ENCODE results near the gene FST.

FST gene

GRCh38 chr5:53481887-53482716, 1.7 kb downstream of the FST start:
- H3K79me2 ChIP-seq (ENCODE audit: control insufficient read depth, insufficient read depth, low read length, poor library complexity) = peaks cover 22% of the 10 kb centered on the region
- H3K4me1 ChIP-seq (ENCODE audit: control insufficient read depth in 1 of 2, insufficient read depth in 2 of 2, low read length in 2 of 2) = peaks cover 9% of the 10 kb centered on the region in 2 experiments
- H3K36me3 ChIP-seq (ENCODE audit: control insufficient read depth in 1 of 2, insufficient read depth in 2 of 2, low read length in 2 of 2) = peaks cover 12 to 20% of the 10 kb centered on the region in 2 experiments
- no peaks in the 10 kb centered on the region for H3K9me3 ChIP-seq (ENCODE audit: insufficient read depth, low read depth, low read length)
- no peaks in the 10 kb centered on the region for H3K27me3 ChIP-seq (ENCODE audit: insufficient read depth, low read length)
- H3K14ac ChIP-seq (ENCODE audit: low read length) = peak overlapping the region; percentile 52
- no CpG with 5 or more reads among the region's 36 CpGs for WGBS (ENCODE audit: extremely low coverage, insufficient coverage, insufficient read length)
- H2AK5ac ChIP-seq (ENCODE audit: low read length) = no peak overlapping the region
- peak overlapping the region; percentile 80 for H3K27ac ChIP-seq (ENCODE audit: low read depth, low read length)
- H3K79me1 ChIP-seq (ENCODE audit: low read length) = peaks cover 34% of the 10 kb centered on the region
- peak; percentile 90 to 94 for DNase-seq
- peak overlapping the region; percentile 5 for H4K12ac ChIP-seq (ENCODE audit: low read depth, low read length)
- H3K4me2 ChIP-seq (ENCODE audit: low read length) = peak overlapping the region; percentile 76
- H4K91ac ChIP-seq (ENCODE audit: low read depth, low read length) = peak overlapping the region; percentile 59
- peak overlapping the region; percentile 19 for H2BK120ac ChIP-seq (ENCODE audit: insufficient read depth, low read length, poor library complexity)
- H2BK5ac ChIP-seq (ENCODE audit: low read depth, low read length, poor library complexity) = peak overlapping the region; percentile 58
- H3K23ac ChIP-seq (ENCODE audit: low read length) = no peak overlapping the region
- peak overlapping the region; percentile 95 for H3K9ac ChIP-seq (ENCODE audit: low read length)
- peak overlapping the region; percentile 56 for H3K4ac ChIP-seq (ENCODE audit: low read depth, low read length)
- H2AFZ ChIP-seq (ENCODE audit: insufficient read depth, low read length, poor library complexity) = peak overlapping the region; percentile 24
- H3K18ac ChIP-seq (ENCODE audit: low read length) = peak overlapping the region; percentile 50
- H4K8ac ChIP-seq (ENCODE audit: low read depth, low read length) = peak overlapping the region; percentile 63
- H3K4me3 ChIP-seq (ENCODE audit: low read depth, low read length) = peak overlapping the region; percentile 89
- H2BK12ac ChIP-seq (ENCODE audit: low read length) = no peak overlapping the region

GRCh38 chr5:53482717-53483638, 2.5 kb downstream of the FST start:
- peak overlapping the region; percentile 24 for H2AFZ ChIP-seq (ENCODE audit: insufficient read depth, low read length, poor library complexity)
- no CpG with 5 or more reads among the region's 35 CpGs for WGBS (ENCODE audit: extremely low coverage, insufficient coverage, insufficient read length)
- peak overlapping the region; percentile 66 for H2BK5ac ChIP-seq (ENCODE audit: low read depth, low read length, poor library complexity)

GRCh38 chr5:53487436-53487835, 7.0 kb downstream of the FST start:
- peaks cover 12 to 20% of the 10 kb centered on the region in 2 experiments for H3K36me3 ChIP-seq (ENCODE audit: control insufficient read depth in 1 of 2, insufficient read depth in 2 of 2, low read length in 2 of 2)
- H3K27ac ChIP-seq (ENCODE audit: low read depth, low read length) = no peak overlapping the region
- no peaks in the 10 kb centered on the region for H3K27me3 ChIP-seq (ENCODE audit: insufficient read depth, low read length)
- no peak overlapping the region for H2BK12ac ChIP-seq (ENCODE audit: low read length)
- H3K14ac ChIP-seq (ENCODE audit: low read length) = no peak overlapping the region
- H4K91ac ChIP-seq (ENCODE audit: low read depth, low read length) = no peak overlapping the region
- H3K4me2 ChIP-seq (ENCODE audit: low read length) = no peak overlapping the region
- no peak overlapping the region for H3K4ac ChIP-seq (ENCODE audit: low read depth, low read length)
- no peak overlapping the region for H4K12ac ChIP-seq (ENCODE audit: low read depth, low read length)
- no peak overlapping the region for H3K9ac ChIP-seq (ENCODE audit: low read length)
- no peak overlapping the region for H3K18ac ChIP-seq (ENCODE audit: low read length)
- peaks cover 10% of the 10 kb centered on the region for H3K79me2 ChIP-seq (ENCODE audit: control insufficient read depth, insufficient read depth, low read length, poor library complexity)
- peaks cover 30% of the 10 kb centered on the region for H3K79me1 ChIP-seq (ENCODE audit: low read length)
- no peak overlapping the region for H3K23ac ChIP-seq (ENCODE audit: low read length)
- H3K4me3 ChIP-seq (ENCODE audit: low read depth, low read length) = no peak overlapping the region
- WGBS (ENCODE audit: extremely low coverage, insufficient coverage, insufficient read length) = no CpG with 5 or more reads among the region's 1 CpG
- no peak overlapping the region for H2AK5ac ChIP-seq (ENCODE audit: low read length)
- no peak overlapping the region for H2BK120ac ChIP-seq (ENCODE audit: insufficient read depth, low read length, poor library complexity)
- no peak overlapping the region for H4K8ac ChIP-seq (ENCODE audit: low read depth, low read length)
- no peak overlapping the region for H2AFZ ChIP-seq (ENCODE audit: insufficient read depth, low read length, poor library complexity)
- DNase-seq = no peak
- no peaks in the 10 kb centered on the region for H3K9me3 ChIP-seq (ENCODE audit: insufficient read depth, low read depth, low read length)
- no peak overlapping the region for H2BK5ac ChIP-seq (ENCODE audit: low read depth, low read length, poor library complexity)
- peaks cover 11 to 13% of the 10 kb centered on the region in 2 experiments for H3K4me1 ChIP-seq (ENCODE audit: control insufficient read depth in 1 of 2, insufficient read depth in 2 of 2, low read length in 2 of 2)

More at GRCh38 chr5:53482717-53483638, 2.5 kb downstream of the FST start:
- Histone ChIP-seq H3K4ac (ENCODE audit: low read depth, low read length) (peak overlapping the region; percentile 56), H3K27me3 (ENCODE audit: insufficient read depth, low read length) (no peaks in the 10 kb centered on the region), H3K9me3 (ENCODE audit: insufficient read depth, low read depth, low read length) (no peaks in the 10 kb centered on the region), H3K18ac (ENCODE audit: low read length) (peak overlapping the region; percentile 50), H2BK12ac (ENCODE audit: low read length) (peak overlapping the region; percentile 32), H2BK120ac (ENCODE audit: insufficient read depth, low read length, poor library complexity) (peak overlapping the region; percentile 58), H2AK5ac (ENCODE audit: low read length) (peak overlapping the region; percentile 10), H4K8ac (ENCODE audit: low read depth, low read length) (peak overlapping the region; percentile 27), H3K4me1 (ENCODE audit: control insufficient read depth in 1 of 2, insufficient read depth in 2 of 2, low read length in 2 of 2) (peaks cover 8 to 10% of the 10 kb centered on the region in 2 experiments), H3K36me3 (ENCODE audit: control insufficient read depth in 1 of 2, insufficient read depth in 2 of 2, low read length in 2 of 2) (peaks cover 12 to 20% of the 10 kb centered on the region in 2 experiments), H3K27ac (ENCODE audit: low read depth, low read length) (peak overlapping the region; percentile 80), H3K9ac (ENCODE audit: low read length) (peak overlapping the region; percentile 11), H3K79me2 (ENCODE audit: control insufficient read depth, insufficient read depth, low read length, poor library complexity) (peaks cover 22% of the 10 kb centered on the region), H3K79me1 (ENCODE audit: low read length) (peaks cover 36% of the 10 kb centered on the region), H3K14ac (ENCODE audit: low read length) (peak overlapping the region; percentile 75), H3K4me3 (ENCODE audit: low read depth, low read length) (peak overlapping the region; percentile 69), H4K91ac (ENCODE audit: low read depth, low read length) (peak overlapping the region; percentile 59), H3K4me2 (ENCODE audit: low read length) (peak overlapping the region; percentile 76), H4K12ac (ENCODE audit: low read depth, low read length) (peak overlapping the region; percentile 11), H3K23ac (ENCODE audit: low read length) (no peak overlapping the region)
- DNase-seq = peak in 1 of 2 donors; percentile 33

- no peak overlapping the region for H4K12ac ChIP-seq (ENCODE audit: low read depth, low read length)
- H3K4me1 ChIP-seq (ENCODE audit: control insufficient read depth in 1 of 2, insufficient read depth in 2 of 2, low read length in 2 of 2) = peaks cover 9% of the 10 kb centered on the region in 2 experiments
- peaks cover 3% of the 10 kb centered on the region for H3K79me2 ChIP-seq (ENCODE audit: control insufficient read depth, insufficient read depth, low read length, poor library complexity)
- H3K27ac ChIP-seq (ENCODE audit: low read depth, low read length) = no peak overlapping the region
- H3K27me3 ChIP-seq (ENCODE audit: insufficient read depth, low read length) = no peaks in the 10 kb centered on the region
- peaks cover 22% of the 10 kb centered on the region for H3K79me1 ChIP-seq (ENCODE audit: low read length)
- no peak overlapping the region for H3K14ac ChIP-seq (ENCODE audit: low read length)
- peak overlapping the region; percentile 38 for H4K8ac ChIP-seq (ENCODE audit: low read depth, low read length)
- no peak overlapping the region for H2AFZ ChIP-seq (ENCODE audit: insufficient read depth, low read length, poor library complexity)
- peak overlapping the region; percentile 33 for H2BK120ac ChIP-seq (ENCODE audit: insufficient read depth, low read length, poor library complexity)
- no peaks in the 10 kb centered on the region for H3K9me3 ChIP-seq (ENCODE audit: insufficient read depth, low read depth, low read length)
- no peak overlapping the region for H3K4me3 ChIP-seq (ENCODE audit: low read depth, low read length)
- no peak for DNase-seq
- no peak overlapping the region for H3K4me2 ChIP-seq (ENCODE audit: low read length)
- H3K36me3 ChIP-seq (ENCODE audit: control insufficient read depth in 1 of 2, insufficient read depth in 2 of 2, low read length in 2 of 2) = peaks cover 8 to 15% of the 10 kb centered on the region in 2 experiments
- peak overlapping the region; percentile 11 for H4K91ac ChIP-seq (ENCODE audit: low read depth, low read length)
- H3K18ac ChIP-seq (ENCODE audit: low read length) = no peak overlapping the region
- no peak overlapping the region for H2AK5ac ChIP-seq (ENCODE audit: low read length)
- peak overlapping the region; percentile 80 for H2BK12ac ChIP-seq (ENCODE audit: low read length)
- no peak overlapping the region for H2BK5ac ChIP-seq (ENCODE audit: low read depth, low read length, poor library complexity)
- H3K9ac ChIP-seq (ENCODE audit: low read length) = no peak overlapping the region
- no peak overlapping the region for H3K23ac ChIP-seq (ENCODE audit: low read length)
- no CpG with 5 or more reads among the region's 8 CpGs for WGBS (ENCODE audit: extremely low coverage, insufficient coverage, insufficient read length)
- no peak overlapping the region for H3K4ac ChIP-seq (ENCODE audit: low read depth, low read length)
These were observed 7.8 kb downstream of the FST start for GRCh38 chr5:53488195-53488722.

All from trophoblast cell (in vitro differentiated cells and primary cell).